ENCODE measurements around the gene AATF.

AATF gene

GRCh38 chr17:37039269-37039668 lies 90.5 kb downstream of the AATF start:
- no peak for DNase-seq
- Mint-ChIP-seq H3K27ac (peak overlapping the region; percentile 65), H3K36me3 (ENCODE audit: low read depth) (peaks cover 48% of the 10 kb centered on the region), H3K4me1 (peaks cover 43% of the 10 kb centered on the region), H3K27me3 (ENCODE audit: low read depth, poor library complexity) (no peaks in the 10 kb centered on the region), H3K9me3 (no peaks in the 10 kb centered on the region), H3K4me3 (peak overlapping the region; percentile 39)
- TF ChIP-seq, protein P1, sequence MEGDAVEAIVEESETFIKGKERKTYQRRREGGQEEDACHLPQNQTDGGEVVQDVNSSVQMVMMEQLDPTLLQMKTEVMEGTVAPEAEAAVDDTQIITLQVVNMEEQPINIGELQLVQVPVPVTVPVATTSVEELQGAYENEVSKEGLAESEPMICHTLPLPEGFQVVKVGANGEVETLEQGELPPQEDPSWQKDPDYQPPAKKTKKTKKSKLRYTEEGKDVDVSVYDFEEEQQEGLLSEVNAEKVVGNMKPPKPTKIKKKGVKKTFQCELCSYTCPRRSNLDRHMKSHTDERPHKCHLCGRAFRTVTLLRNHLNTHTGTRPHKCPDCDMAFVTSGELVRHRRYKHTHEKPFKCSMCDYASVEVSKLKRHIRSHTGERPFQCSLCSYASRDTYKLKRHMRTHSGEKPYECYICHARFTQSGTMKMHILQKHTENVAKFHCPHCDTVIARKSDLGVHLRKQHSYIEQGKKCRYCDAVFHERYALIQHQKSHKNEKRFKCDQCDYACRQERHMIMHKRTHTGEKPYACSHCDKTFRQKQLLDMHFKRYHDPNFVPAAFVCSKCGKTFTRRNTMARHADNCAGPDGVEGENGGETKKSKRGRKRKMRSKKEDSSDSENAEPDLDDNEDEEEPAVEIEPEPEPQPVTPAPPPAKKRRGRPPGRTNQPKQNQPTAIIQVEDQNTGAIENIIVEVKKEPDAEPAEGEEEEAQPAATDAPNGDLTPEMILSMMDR (IDR thresholded peaks at IDR 0.05) = no peak

GRCh38 chr17:37041932-37042331 lies 93.2 kb downstream of the AATF start:
- DNase-seq = no peak
- Mint-ChIP-seq H3K4me1 (peaks cover 63% of the 10 kb centered on the region), H3K4me3 (no peak overlapping the region), H3K27me3 (ENCODE audit: low read depth, poor library complexity) (no peaks in the 10 kb centered on the region), H3K27ac (no peak overlapping the region), H3K9me3 (no peaks in the 10 kb centered on the region), H3K36me3 (ENCODE audit: low read depth) (peaks cover 26% of the 10 kb centered on the region)
- TF ChIP-seq, protein P1 (IDR thresholded peaks at IDR 0.05) = no peak

DNA sequence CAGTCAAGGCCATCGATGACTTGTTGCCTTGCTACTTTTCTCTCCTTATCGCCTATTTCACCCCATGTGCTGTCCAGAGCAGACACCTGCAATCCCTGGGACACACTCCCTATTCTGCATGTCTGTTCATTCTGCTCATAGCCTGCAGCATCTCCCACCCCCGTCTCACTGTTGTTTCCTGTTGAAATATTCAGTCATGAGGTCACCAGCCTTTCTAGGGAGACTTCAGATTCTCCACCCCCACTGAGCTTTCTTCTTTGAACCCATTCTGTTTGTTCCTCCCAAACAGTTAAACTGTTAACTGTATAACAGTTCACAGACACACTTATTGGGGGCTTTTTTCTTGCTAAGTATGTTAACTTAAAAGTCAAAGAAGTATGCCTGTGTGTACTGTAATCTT lies 94.4 kb downstream of the AATF start:
- H3K27me3 Mint-ChIP-seq (ENCODE audit: low read depth, poor library complexity) = no peaks in the 10 kb centered on the region
- H3K4me3 Mint-ChIP-seq = no peak overlapping the region
- H3K27ac Mint-ChIP-seq = no peak overlapping the region
- H3K9me3 Mint-ChIP-seq = no peaks in the 10 kb centered on the region
- H3K36me3 Mint-ChIP-seq (ENCODE audit: low read depth) = peaks cover 15% of the 10 kb centered on the region
- H3K4me1 Mint-ChIP-seq = peaks cover 69% of the 10 kb centered on the region
- TF ChIP-seq, protein P1 (IDR thresholded peaks at IDR 0.05) = no peak
- DNase-seq = no peak

- Mint-ChIP-seq H3K27me3 (ENCODE audit: low read depth, poor library complexity) (peaks cover 3% of the 10 kb centered on the region), H3K27ac (no peak overlapping the region), H3K36me3 (ENCODE audit: low read depth) (peaks cover 9% of the 10 kb centered on the region), H3K4me1 (peaks cover 57% of the 10 kb centered on the region), H3K4me3 (peak overlapping the region; percentile 44), H3K9me3 (no peaks in the 10 kb centered on the region)
- TF ChIP-seq, protein P1 (IDR thresholded peaks at IDR 0.05) = no peak
- no peak for DNase-seq
Observed at GRCh38 chr17:37045351-37045922, 96.7 kb downstream of the AATF start.

DNA sequence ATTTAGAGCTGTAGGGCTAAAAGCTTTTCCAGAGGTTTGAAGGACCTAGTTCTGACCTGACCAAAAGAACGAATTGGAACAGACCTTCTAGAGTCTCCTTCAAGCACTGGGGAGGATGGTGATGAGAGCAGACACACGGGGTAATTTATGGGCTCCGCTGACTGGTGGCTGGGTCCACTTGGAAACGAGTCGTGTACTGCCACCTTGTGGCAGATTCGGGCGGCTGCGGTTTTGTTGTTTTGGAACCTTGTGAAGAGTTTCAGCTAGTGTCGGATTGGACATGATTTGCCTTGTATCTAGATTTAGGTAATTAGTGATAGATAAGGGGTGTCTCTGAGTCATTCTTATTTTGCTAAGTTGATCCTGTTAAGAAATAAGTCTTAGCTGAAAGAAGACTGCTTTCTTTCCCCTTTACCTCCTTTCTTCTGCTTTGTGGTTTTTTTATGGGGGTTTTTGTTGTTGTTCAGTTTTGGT lies 98.9 kb downstream of the AATF start:
- Mint-ChIP-seq H3K27ac (peak overlapping the region; percentile 21), H3K4me3 (peak overlapping the region; percentile 36), H3K27me3 (ENCODE audit: low read depth, poor library complexity) (peaks cover 3% of the 10 kb centered on the region), H3K36me3 (ENCODE audit: low read depth) (peaks cover 12% of the 10 kb centered on the region), H3K9me3 (no peaks in the 10 kb centered on the region), H3K4me1 (peaks cover 79% of the 10 kb centered on the region)
- TF ChIP-seq, protein P1 (IDR thresholded peaks at IDR 0.05) = peak; percentile 93
- peak; percentile 88 for DNase-seq

DNA sequence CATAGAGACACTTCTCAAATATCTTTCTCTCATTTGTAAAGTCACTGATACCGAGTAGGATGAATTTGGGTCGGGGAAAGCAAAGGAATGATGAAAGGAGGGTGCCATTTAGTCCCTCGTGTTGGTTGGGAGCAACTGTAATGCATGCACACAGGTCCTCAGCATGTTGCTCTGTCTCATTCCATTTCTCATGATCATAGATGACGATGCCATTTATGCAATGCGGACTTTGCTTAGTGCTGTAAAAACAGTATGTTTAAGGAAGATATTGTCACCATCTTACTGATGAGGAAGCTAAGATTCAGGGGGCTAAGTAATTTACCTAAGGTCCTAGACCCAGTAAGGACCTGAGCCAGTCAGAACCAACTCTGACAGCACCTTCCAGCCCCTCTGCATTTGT lies 100.1 kb downstream of the AATF start:
- DNase-seq = no peak
- Mint-ChIP-seq H3K4me3 (no peak overlapping the region), H3K27ac (no peak overlapping the region), H3K9me3 (no peaks in the 10 kb centered on the region), H3K27me3 (ENCODE audit: low read depth, poor library complexity) (peaks cover 3% of the 10 kb centered on the region), H3K4me1 (peaks cover 74% of the 10 kb centered on the region), H3K36me3 (ENCODE audit: low read depth) (peaks cover 4% of the 10 kb centered on the region)
- TF ChIP-seq, protein P1 (IDR thresholded peaks at IDR 0.05) = no peak
